ENCODE measurements around the gene GRIN2C.

Gene GRIN2C

GRCh38 chr17:74795327-74796020 is 64.2 kb downstream of the GRIN2C start:
- TF ChIP-seq NFIC (IDR thresholded peaks at IDR 0.05) (no peak), TAF1 (IDR thresholded peaks at IDR 0.05; ENCODE audit: low read depth) (no peak), RAD21 (IDR thresholded peaks at IDR 0.05; ENCODE audit: low read depth) (no peak), ZBTB7A (IDR thresholded peaks at IDR 0.05; ENCODE audit: low read depth) (no peak), CREB1 (IDR thresholded peaks at IDR 0.05; ENCODE audit: low read depth) (no peak), EP300 (IDR thresholded peaks at IDR 0.05; ENCODE audit: borderline replicate concordance) (no peak), TEAD4 (IDR thresholded peaks at IDR 0.05) (no peak), USF1 (IDR thresholded peaks at IDR 0.05) (no peak)
- TF ChIP-seq, protein P1, sequence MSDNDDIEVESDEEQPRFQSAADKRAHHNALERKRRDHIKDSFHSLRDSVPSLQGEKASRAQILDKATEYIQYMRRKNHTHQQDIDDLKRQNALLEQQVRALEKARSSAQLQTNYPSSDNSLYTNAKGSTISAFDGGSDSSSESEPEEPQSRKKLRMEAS (IDR thresholded peaks at IDR 0.05) = no peak

DNA sequence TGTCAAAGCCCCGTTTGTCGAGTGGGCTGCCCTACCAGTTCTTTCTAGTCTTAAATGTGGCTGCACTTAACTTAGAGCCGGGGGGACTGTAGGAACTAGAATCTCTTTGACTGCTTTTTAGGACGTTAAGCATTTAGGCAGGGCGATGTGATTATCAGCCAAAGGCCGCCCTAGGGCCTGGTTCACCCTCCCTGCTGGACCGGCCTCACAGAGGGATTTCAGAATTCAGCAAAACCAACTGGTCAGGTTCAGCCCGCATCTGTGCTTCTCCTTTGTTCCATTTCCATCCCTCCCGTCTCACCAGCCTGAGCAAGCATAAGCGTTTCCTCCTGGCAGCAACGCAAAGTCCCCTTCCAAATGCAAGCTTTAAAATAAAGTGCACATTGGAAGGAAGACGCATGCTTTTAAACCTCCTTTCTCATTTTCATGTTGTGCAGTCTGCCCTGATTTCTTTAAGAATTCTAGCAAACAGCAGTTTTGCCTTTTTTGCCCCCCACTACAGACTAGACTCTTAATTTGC is 67.0 kb downstream of the GRIN2C start:
- no peak for TF ChIP-seq TEAD4 (IDR thresholded peaks at IDR 0.05)
- TF ChIP-seq, protein P2, sequence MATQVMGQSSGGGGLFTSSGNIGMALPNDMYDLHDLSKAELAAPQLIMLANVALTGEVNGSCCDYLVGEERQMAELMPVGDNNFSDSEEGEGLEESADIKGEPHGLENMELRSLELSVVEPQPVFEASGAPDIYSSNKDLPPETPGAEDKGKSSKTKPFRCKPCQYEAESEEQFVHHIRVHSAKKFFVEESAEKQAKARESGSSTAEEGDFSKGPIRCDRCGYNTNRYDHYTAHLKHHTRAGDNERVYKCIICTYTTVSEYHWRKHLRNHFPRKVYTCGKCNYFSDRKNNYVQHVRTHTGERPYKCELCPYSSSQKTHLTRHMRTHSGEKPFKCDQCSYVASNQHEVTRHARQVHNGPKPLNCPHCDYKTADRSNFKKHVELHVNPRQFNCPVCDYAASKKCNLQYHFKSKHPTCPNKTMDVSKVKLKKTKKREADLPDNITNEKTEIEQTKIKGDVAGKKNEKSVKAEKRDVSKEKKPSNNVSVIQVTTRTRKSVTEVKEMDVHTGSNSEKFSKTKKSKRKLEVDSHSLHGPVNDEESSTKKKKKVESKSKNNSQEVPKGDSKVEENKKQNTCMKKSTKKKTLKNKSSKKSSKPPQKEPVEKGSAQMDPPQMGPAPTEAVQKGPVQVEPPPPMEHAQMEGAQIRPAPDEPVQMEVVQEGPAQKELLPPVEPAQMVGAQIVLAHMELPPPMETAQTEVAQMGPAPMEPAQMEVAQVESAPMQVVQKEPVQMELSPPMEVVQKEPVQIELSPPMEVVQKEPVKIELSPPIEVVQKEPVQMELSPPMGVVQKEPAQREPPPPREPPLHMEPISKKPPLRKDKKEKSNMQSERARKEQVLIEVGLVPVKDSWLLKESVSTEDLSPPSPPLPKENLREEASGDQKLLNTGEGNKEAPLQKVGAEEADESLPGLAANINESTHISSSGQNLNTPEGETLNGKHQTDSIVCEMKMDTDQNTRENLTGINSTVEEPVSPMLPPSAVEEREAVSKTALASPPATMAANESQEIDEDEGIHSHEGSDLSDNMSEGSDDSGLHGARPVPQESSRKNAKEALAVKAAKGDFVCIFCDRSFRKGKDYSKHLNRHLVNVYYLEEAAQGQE (IDR thresholded peaks at IDR 0.05; ENCODE audit: low read depth) = no peak
- no peak for TF ChIP-seq RAD21 (IDR thresholded peaks at IDR 0.05; ENCODE audit: low read depth)
- no peak for TF ChIP-seq NFIC (IDR thresholded peaks at IDR 0.05)
- TF ChIP-seq CREB1 (IDR thresholded peaks at IDR 0.05; ENCODE audit: low read depth) = no peak
- no peak for TF ChIP-seq USF1 (IDR thresholded peaks at IDR 0.05)
- TF ChIP-seq TAF1 (IDR thresholded peaks at IDR 0.05; ENCODE audit: low read depth) = no peak
- TF ChIP-seq, protein P1 (IDR thresholded peaks at IDR 0.05) = no peak
- TF ChIP-seq EGR1 (IDR thresholded peaks at IDR 0.05) = no peak
- no peak for TF ChIP-seq ZBTB7A (IDR thresholded peaks at IDR 0.05; ENCODE audit: low read depth)
- TF ChIP-seq FOXM1 (IDR thresholded peaks at IDR 0.05; ENCODE audit: borderline replicate concordance, low read depth) = no peak
- TF ChIP-seq TCF12 (IDR thresholded peaks at IDR 0.05; ENCODE audit: low read depth) = no peak
- no peak for TF ChIP-seq CEBPB (IDR thresholded peaks at IDR 0.05)
- TF ChIP-seq YY1 (IDR thresholded peaks at IDR 0.05; ENCODE audit: low read depth) = no peak
- TF ChIP-seq EP300 (IDR thresholded peaks at IDR 0.05; ENCODE audit: borderline replicate concordance) = no peak

Measured in Ishikawa (cell line).